GM11168 (cell line): Measurements from ENCODE around the gene MEX3A.
"Not testable (repeated sequence)": the region's sequence is repeated elsewhere in the genome, so short reads cannot be mapped to it uniquely, and the experiment has no call there.

Experiments
- in situ Hi-C: fragments of 300-500 bp; cut with MboI; formaldehyde crosslinking; loops from one replicate; pipeline ENCODE4 v1.12.0; 2022; ENCODE audit warnings: low sequenced_read_pairs; ENCODE audit not compliant: unreplicated experiment

Gene MEX3A, protein sequence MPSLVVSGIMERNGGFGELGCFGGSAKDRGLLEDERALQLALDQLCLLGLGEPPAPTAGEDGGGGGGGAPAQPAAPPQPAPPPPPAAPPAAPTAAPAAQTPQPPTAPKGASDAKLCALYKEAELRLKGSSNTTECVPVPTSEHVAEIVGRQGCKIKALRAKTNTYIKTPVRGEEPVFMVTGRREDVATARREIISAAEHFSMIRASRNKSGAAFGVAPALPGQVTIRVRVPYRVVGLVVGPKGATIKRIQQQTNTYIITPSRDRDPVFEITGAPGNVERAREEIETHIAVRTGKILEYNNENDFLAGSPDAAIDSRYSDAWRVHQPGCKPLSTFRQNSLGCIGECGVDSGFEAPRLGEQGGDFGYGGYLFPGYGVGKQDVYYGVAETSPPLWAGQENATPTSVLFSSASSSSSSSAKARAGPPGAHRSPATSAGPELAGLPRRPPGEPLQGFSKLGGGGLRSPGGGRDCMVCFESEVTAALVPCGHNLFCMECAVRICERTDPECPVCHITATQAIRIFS

DNA sequence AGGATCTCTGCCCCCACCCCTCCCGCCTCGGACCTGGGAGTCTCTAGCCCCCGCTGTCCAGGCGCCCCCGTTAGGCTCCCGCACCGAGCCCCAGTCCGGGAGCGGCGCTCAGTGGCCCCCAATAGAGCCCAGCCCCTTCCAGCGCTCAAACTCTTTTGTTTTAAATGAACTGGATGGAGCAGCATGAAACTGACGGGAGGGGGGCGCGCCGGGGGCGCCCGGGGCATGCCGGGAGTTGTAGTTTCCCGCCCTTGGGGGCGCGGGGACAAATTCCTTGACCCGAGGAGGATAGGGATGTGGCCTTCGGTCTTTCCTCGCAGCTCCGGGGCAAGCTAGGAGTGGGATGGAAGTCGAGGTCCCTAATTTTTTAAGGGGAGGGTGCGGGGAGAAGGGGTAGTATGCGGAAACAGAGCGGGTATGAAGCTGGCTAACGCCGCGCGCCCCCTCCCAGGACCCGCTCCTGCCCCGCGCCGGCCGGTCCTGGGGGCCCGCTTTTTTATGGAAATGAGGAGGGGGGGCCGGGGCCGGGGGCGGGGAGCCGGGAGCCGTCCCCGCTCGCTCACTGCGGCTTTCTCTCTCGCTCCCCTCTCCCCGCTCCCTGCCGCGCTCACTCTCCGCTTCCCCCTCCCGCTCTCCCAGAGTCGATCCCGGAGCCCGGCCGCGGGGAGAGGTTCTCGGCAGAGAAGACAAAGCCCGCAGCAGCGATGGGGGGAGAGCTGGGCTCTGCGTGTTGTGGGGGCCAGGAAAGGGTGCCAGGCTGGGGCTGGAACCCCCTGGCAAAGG lies at the start of gene MEX3A:
Gene MEX3A (minus strand): TSS at position 157 of the 783 bp plus-strand sequence. CDS start 467 bp downstream, outside the sequence.
- in situ Hi-C loops = no loop called here

DNA sequence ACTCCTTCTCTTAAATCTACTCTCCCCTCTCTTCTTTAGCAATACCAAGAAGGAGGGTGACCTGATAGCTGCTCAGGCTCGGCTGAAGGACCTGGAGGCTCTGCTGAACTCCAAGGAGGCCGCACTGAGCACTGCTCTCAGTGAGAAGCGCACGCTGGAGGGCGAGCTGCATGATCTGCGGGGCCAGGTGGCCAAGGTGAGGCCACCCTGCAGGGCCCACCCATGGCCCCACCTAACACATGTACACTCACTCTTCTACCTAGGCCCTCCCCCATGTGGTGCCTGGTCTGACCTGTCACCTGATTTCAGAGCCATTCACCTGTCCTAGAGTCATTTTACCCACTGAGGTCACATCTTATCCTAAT lies 48.3 kb upstream of the MEX3A start:
- in situ Hi-C loops = no loop called here

DNA sequence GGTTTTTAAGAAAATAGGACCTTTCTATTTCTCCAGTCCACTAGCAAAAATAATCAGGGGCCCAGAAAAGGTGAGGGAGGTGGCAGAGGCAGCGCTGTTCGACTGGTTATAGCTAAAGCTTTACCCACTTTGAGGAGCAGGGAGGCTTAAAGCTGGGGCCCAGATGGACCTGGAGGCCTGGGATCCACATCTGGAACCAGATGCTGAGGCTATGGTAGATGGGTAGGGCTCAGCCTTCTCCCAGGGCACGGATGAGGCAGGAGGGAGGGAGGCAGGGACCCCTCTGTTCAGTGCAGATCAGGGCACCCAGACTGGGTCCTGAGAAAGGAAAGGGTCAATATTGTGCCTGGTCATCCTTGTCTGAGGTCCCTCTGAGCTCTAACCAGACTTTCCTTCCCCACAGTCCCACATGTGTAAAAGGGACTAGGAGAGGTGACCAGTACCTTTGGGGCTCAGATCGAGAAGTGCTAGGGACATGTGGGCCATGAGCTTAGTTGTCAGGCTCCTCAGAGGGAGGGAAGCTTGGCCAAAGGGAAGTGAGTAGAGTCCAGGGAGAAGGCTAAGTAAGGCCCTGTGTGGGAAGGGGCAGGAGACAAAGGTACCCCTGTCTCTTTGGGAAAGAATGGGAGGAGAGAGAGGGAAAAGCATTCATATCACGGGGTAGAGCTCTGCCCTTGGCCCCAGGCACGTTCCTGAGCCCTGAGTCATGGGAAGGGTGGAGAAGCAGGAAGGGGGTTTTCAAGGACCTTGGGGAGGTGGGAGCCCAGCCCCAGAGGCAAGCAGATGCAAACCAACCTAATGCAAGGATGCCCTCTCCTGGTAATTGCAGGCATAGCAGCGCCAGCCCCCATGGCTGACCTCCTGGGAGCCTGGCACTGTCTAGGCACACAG lies 47.7 kb upstream of the MEX3A start:
- in situ Hi-C loops = loop anchor here (5.0 kb wide), 1 partner anchor 38 kb away; no protein-coding TSS in a partner anchor

DNA sequence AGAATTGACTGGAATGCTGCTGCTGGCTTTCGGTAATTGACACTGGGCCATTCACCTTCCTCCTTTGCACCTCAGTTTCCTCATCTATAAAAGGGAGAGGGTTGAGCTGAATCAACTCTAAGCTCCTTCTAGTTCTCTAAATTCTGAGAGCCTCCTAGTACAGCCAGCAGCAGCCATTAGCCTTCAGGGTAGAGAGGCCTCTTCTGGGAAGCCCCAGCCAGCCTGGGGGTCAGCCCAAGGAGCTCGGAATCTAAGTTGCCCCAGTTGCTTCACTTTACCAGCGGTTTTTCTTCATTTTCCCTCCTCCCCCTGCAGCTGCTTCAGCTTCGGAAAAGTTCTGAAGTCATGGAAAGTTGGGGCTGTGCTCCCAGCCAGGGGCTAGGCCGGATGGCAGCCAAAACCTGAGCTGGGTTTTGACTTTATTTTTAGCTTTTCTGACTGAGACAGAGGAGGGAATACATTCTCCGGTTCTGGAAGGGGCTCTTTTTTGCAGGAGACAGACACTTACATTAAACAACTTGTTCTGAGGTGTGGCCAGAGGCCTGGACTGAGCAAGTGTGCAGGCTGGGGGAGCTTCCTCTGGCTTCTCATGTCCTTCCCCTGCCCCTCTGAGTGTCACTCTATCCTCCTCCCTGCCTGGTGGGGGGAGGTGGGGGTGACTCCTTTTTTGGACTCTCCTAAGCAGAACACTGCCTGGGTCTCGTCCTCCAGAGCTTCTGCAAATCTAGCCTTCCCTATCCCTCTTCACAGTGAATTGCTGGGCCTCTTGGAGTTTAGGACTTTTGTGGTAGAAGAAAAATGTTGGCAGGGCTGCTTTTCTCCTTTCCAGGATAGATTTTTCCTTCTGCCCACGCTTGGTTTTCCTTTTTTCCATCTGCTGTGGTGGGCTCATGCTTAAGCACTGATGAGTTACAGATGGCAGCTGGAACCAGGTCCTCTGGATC lies 46.7 kb upstream of the MEX3A start:
- in situ Hi-C loops = loop anchor here (5.0 kb wide), 1 partner anchor 37 kb away; no protein-coding TSS in a partner anchor

DNA sequence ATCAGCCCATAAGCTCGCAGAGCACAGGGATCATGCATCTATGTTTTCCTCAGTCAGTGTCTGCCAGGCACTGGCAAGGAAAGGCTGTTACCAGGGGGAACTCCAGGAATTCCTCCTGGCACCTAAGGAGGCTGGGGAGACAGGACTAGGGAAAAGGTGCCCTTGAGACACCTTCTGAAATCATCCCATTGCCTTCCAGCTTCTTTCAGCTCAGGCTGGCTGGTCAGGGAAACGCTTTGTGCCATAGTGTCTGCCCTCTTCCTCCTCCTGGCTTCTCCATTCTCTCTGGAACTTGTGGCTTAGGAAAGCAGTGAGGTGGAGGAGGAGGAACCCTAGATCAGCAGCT lies 46.0 kb upstream of the MEX3A start:
- in situ Hi-C loops = loop anchor here (5.0 kb wide), 1 partner anchor 36 kb away; no protein-coding TSS in a partner anchor

DNA sequence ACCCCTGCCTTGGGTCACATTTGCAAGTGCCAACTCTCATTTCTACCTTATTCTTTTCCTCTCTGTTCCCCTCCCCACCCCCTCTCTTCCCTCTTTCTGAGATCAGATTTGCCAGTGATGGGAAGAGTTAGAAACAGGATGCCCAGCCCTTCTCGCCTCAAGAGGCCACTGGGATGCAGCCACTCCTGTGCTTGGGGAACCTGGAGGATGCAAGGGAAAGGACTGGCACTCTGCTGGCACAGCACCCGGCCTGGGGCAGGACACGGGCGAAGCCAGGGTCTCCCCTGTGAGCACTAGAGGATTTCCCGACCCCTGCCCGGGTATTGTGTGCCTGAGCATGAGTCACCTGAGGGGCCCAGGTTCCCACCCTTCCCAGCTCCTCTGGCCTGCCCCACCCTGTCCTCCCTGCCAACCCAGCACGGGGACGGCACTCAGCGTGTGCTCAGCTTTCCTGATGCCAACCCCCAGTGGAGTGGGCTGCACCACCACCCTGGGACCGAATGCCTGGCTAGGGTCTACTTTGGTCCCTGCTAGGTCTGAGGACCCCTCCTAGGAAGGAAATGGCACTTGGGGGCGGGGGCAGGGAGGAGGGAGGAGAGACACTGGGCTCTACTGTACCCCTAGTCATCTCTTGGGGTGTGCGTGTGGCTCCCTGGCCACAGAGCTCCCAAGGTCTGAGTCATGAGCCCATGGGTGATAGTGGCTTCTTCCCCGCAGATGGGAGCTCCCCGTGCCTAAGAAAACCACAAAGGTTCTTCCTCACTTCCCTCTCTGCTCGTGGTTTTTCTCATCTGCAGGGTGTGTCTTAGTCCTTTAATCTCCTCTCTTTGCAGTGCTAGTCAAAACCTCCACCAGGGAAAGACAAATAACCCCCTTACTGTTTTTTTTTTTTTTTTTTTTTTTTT lies 44.6 kb upstream of the MEX3A start:
- in situ Hi-C loops = loop anchor here (5.0 kb wide), 1 partner anchor 35 kb away; no protein-coding TSS in a partner anchor

DNA sequence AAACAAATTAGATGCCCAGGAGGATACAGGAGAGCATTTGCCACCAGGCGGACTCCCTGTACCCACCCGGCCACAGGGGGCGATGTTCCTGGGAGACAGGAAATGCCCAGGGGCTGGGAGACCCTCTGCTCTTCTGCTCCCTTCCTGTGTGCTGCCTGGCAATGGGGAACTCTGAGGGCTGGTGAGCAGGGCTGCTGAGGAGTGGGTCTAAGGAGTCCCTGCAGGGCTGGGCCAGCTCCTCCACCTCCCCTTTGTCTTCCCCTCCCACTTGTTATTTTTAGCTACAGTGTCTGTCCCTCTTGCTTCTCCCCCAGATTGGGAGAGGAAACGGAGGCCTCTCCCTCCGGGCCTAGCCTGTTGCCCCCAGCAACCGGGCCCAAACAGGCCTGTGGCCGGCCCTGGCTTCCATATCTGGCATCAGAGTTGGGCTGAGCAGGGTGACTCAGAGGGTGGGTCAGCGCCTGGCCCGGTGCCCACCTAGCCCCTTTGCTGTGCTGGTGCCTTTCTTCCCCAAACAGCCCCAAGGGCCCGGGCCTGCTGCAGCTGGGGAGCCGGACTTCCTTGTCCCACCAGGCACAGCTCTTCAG lies 43.9 kb upstream of the MEX3A start:
- in situ Hi-C loops = loop anchor here (5.0 kb wide), 1 partner anchor 34 kb away; no protein-coding TSS in a partner anchor

DNA sequence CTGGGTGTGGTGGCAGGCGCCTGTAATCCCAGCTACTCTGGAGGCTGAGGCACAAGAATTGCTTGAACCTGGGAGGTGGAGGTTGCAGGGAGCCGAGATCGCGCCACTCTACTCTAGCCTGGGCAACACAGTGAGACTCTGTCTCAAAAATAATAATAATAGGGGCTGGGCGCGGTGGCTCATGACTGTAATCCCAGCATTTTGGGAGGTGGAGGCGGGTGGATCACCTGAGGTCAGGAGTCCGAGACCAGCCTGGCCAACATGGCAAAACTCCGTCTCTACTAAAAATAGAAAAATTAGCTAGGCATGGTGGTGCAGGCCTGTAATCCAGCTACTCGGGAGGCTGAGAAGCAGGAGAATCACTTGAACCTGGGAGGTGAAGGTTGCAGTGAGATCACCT lies 43.3 kb upstream of the MEX3A start:
- in situ Hi-C loops = loop anchor here (5.0 kb wide), 1 partner anchor 33 kb away; no protein-coding TSS in a partner anchor

DNA sequence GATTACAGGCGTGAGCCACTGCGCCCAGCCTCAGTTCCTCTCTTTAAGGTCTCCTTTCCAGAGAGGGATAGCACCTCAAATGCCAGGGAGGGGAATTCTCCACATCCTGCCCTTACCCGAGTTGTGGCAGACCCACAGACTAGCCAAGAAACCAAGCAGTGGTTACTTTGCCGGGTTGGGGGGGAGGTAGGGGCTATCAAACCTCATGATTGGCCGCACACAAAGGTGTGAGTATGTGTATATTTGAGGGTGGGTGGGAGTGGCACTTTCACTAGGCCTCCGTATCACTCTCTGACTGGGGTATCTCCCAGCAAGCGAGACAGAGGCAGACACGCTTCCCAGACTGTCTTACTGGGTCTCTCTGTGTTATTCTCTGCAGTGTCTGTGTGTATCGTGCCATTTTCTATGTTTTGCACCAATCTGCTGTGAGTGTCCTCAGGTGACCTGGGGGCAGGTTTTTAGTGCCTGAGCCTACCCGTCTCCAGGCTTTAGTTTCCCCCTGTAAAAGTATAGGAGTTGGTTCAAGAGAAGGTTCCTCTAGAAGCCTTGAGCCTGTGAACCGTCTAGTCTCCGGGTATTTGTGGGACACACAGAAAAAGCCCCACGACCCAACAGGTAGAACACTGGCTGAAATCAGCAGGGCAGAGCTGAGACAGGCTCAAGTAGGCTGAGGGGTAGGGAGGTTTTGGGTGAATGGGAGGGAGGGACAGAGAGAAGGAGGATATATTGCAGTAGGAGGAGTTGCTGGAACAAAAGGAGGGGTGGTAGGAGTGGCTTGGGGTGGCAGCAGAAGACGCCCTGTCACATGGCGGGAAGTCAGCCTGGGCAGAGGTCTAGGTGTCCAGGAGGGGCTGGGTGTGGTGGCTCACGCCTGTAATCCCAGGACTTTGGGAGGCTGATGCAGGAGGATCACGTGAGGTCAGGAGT lies 42.6 kb upstream of the MEX3A start:
- in situ Hi-C loops = loop anchor here (5.0 kb wide), 1 partner anchor 33 kb away; no protein-coding TSS in a partner anchor

DNA sequence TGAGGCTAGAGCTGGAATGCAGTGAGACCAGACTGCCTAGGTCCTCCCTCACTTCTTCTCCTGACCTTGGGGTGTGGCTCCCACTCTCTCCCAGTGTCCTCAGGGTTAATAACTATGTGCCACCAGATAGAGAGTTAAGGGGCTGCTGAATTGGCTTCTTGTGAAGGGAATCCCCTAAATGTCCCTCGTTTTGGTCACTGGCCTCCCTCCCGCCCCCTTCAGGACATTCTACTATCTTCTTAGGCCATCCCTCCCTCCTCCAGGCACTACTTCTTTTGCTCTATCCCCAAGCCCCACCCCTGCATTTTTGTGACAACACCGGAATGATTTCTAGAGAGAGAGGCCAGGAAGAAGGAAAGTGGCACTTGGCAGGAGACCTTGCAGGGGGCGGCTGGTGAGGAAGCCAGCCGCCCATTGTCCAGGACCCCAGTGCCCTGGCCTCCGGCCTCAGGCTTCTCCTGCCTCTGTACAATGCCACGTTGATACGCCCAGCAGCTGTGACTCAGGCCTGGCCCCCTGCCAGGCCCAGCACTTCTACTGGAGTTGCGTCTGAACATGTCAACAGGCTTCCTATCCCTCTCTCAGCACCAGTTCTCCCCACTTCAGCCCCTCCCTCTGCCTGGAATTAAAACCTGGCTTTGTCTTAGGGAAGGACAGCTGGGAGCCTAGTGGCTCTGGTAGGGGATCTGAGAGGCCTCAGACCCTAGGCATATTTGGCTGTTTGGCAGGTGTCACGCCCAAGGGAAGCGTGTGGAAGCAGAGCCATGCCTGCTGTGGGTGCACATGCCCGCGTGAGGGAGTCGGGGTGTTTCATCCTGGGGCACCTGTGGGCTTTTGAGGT lies 41.3 kb upstream of the MEX3A start:
- in situ Hi-C loops = no loop called here

DNA sequence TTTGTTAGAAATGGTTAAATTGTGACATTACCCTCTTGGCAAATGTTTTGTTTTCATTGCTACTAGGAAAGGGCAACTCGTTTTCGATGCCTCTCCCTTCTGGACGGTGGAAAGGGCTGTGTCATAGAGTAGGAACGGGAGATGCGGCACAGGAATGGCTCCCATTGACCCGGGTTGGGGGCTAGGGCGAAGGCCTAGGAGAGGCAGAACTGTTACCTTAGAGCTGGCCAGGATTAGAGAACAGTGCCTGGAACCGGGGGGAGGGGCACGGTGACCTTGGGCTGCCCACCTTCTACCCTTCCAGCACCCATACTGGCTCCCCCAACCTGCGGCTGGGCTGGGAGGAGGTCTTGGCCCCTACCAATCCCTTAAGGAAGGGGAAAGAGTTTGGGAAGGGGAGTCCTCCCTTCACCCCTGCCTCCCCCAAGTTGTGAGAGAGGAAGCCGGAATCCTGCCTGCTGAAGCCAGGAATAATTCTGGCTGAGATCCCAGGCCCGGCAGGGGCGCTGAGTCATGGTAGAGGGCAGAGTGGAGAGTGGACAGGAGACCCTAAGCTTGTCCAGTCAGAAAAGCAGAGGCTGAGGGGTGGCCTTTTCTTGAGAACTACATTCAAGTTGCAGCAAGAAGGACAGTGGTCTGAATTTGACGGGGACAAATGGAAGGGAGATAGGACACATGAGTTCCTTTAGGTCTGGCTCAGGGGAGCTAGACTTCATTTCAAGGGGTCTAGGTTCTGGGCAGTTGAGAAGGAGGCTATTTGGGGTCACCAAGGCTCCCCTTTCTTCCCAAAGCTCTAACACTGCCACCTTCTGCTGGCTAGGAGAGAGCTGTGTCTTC lies 40.5 kb upstream of the MEX3A start:
- in situ Hi-C loops = no loop called here

DNA sequence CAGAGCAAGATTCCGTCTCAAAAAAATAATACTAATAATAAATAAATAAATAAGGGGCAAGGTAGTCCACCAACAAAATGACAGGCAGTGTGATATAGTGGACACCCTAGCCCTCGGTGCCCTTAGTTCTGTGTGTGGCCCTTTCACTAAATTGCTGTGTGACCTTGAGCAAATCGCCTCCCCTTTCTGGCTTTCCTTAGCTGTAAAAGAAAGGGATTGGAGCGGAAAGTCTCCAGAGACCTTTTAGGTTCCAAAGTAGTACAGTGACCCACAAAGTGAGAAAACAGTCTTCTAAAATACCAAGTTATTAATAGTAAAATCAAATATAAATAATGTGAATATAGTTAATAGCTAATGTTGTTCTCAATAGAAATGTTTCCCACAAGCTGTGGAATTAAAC lies 39.8 kb upstream of the MEX3A start:
- in situ Hi-C loops = no loop called here

DNA sequence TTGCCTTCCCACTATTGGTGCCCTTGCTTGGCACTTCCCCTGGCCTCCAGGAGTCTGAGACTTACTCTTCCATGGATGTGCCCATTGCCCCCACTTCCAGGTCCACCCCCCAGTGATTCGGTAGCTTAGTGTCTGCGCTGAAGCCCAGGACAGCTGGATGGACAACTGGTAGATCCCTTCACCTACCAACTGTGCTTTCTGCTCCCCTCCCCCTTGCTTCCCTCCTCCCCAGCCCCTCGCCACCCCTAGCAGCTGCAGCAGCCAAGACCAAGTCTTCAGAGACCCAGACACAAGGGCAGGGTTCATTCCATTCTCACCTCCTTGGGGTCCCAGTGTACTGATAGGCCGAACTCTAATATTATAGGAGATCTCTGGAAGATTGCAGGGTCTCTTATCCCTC lies 39.2 kb upstream of the MEX3A start:
- in situ Hi-C loops = no loop called here

DNA sequence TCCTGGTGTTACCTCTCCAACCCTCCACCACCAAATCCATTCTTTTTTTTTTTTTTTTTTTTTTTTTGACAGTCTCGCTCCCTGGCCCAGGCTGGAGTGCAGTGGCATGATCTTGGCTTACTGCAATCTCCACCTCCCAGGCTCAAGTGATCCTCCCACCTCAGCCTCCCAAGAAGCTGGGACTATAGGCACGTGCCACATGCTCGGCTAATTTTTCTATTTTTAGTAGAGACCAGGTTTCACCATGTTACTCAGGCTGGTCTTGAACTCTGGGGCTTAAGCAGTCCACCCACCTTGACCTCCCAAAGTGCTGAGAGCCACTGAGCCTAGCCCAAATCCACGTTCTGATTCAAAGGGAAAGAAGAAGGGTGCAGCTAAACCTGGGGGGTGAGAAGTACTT lies 38.7 kb upstream of the MEX3A start:
- in situ Hi-C loops = not testable (repeated sequence)

DNA sequence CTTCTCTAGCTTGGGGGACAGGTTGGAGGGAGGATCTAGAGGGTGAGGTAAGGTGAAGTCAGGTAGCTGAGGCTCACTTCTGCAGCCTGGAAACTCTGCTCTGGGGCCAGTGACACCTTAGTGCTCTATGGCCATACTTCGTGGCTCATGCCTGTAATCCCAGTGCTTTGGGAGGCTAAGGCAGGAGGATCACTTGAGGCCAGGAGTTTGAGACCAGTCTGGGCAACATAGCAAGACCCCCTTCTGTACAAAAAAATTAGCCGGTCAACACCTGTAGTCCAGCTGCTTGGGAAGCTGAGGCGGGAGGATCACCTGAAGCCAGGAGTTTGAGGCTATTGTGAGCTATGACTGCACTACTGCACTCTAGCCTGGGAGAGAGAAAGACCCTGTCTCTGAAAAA lies 38.1 kb upstream of the MEX3A start:
- in situ Hi-C loops = no loop called here
